Measurements from ENCODE around the gene SKAP2.

The SKAP2 gene

DNA sequence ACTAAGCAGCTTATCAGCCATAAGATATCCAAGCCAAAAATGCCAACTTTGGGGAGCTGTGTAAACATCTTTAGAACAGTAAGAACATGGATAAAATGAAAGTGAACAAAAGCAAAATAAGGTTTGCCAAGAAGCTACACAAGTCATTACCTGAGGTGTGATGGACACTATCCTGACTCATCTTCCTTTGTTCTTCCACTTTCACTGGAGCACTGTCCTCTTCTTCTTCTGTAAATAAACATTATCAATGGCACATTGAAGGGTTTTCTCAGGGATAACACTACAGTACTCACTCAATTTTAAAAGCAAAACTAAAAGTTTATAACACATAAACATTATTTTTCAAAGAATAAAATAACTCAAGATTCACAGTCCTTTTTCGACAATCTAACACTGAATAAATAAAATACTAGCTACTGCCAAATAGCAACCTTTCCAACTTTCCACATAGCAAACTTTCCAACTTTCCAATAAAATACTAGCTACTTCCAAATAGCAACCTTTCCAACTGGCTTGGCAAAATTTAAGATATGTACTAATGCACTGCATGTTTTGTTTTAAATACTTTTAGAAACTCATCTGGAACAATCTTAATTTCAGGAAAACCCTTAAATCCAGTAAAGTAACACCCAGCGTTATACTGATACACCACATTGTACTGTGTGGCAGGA is 174.1 kb downstream of the SKAP2 start:
- no peak for DNase-seq

DNA sequence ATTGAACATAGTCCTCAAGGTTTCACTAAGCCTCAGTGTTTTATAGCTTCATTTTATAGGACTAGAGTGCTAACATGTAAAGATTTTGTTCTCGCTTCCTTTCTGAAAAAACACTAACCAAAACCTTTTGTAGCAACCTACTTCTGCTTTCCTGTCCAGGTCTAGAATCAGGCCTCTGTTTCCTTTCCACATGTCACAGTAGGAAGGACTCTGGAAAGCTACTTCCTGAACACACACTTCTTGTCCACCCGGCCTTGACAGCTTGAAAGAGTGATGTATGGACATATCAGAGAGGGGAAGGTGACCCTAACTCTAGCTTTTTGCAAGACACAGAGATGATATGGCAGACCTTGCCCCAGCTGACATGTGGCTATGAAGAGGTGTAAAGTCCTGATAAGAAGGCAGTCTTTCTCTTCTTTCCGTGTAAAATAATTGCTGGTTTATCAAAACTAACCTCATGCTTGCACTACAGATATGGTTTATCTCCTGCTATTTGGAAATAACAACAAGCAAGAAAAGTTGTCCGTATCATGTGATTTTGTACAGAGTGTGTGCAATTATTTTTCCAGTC is 175.4 kb downstream of the SKAP2 start:
- no peak for DNase-seq

DNA sequence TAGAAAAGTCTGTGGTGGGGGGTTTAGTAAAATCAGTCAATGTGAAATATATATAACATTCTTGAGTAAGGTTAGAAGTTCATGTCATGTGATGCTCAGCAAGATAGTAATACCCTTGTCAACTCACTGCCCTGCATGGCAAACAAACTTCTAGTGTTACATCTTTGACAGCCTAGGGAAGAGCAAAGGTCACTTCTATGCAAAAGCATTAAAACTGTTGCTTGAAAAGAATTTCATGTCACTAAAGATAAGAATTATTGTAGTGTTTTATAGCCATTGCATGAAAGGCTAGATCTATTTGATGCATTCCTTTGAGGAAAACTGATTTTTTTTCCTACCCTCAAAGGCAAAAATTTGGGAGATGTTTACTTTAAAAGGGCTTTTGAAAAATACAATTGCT is 176.0 kb downstream of the SKAP2 start:
- DNase-seq = no peak

DNA sequence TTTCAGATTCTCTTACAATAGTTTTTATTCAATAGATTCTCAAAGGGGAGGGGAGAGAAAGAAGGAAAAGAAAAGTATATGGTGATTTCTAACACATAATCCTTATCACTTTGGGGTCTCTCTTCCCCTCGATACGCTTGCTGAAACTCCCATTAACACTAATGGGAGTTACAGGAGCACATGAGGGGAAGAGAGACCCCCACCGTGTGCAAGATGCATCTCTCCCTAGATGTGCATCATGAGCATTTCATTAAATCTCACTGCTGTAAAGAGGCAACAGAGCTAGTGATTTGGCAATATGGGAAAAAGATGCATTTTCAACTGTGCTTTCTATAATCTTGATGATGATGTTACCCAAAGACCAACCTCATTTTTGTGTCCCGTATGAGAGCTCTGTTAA is 177.4 kb downstream of the SKAP2 start:
- no peak for DNase-seq

DNA sequence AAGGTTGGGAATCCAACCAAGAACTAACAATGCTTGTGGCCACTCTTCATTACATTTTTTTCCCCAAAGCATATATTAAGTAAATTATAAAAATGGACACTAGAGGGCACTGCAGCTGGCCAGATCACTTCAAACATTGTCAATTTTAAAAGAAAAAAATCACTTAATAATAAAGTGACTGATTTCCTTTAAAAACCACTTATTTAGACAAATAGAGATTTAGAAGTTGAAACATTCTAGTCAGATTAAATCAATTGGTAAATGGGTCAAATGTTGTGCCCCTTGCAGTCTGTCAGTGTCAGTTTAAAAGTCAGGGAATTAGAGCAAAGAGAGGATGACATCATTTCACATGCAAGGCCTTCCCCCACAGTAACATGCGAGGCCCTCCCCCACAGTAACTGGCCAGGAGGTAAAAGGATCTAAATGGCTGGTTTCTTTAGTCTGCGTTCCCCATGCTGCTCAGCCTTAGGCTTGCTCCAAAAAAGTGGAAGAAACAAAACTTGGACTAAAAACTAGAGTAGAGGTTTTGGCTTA is 177.9 kb downstream of the SKAP2 start:
- DNase-seq = peak; percentile 32

DNA sequence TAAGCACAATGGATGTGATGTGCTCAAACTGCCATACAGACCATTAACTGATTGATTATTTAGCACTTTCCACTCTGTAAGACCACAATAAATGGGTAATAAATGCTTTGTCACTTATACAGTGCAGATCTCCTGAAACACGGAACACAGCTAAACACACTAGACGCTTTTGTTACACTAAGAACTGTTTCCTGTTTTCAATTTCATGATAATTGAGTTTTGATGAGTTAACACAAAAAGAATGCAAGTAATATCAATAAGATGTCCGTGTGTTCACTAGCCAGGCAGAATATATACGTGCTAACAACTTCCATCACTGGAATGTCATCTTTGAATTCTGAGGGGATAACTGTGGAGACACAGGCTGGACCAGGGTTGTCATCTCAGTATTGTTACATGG is 178.8 kb downstream of the SKAP2 start:
- no peak for DNase-seq

DNA sequence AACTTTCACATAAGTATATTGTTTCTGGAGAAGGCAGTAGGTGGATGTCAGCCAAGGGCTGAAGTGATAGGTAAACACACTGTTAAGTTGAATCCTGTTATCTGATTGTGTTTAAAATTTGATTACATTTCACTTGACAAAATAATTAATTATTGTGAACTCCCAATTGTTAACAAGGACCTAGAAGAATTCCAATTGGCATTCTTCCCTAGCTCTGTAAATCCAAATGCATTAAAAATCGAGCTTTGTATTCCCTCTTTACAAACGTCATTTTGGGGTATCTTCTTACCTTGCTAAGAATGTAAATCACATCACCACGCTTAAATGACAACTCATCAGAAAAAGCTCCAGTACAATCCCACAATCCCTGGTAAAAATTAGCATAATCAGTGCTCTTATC is 179.9 kb downstream of the SKAP2 start:
- no peak for DNase-seq

DNA sequence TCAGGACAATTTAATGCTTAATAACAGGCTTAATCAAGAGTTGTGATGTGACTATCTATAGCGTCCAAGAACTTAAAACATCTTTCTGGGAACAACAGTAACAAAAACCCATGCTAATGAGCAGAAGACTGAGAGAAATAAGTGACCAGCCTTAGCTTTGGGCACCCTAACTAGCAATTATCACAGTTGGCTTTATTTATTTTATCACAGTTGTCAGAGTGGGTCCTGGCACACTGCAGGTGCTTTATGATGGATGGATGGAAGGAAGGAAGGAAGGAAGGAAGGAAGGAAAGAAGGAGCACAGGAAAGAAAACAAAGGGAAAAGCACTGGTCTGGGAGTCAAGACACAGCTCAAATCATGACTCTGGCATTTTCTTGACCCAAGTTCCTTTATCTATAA is 181.1 kb downstream of the SKAP2 start:
- DNase-seq = no peak

DNA sequence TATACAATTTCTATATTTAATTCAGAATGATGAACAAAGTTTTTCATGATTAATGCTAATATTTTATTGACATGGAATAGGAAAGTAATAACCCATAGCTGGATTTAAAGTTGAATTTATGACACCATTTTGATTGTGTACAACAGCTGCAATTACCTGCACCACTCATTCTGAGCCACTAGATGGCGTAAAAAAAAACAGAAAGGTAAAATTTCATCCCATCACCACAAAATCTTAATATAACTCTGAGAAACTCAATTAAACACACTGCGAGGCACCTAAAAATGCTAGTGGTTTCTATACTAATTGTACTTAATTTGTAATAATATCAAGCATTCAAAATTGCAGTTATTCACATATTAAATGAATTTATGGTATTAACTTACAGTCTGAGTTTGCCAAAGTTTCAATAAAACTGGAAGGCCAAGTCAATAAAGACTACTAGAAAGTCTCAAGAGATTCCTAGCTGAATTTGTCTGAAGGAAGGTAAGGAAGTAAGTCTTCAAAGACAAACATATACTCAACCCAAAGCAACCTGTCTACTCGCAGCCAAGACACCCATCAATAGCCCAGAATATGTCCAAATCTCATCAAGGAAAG is 182.5 kb downstream of the SKAP2 start:
- peak; percentile 3 for DNase-seq

DNA sequence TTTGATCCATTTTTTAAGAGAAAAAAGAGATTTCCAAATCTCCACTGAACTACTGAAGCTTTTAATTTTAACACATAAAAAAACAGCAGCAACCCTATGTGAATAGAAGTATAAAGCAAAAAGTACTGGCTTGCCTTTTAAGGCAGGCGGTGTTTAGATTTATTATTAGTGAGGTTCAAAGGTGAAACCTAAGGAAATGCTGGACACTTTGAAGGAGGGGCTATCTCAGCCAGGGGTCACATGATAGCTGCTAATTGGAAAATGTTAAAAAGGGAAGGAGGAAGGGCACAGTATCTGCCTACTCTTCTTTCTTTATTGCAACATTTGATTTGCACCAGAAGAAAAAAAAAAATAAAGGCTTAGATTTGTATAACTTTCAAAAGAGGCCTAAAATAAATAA is 183.8 kb downstream of the SKAP2 start:
- no peak for DNase-seq

DNA sequence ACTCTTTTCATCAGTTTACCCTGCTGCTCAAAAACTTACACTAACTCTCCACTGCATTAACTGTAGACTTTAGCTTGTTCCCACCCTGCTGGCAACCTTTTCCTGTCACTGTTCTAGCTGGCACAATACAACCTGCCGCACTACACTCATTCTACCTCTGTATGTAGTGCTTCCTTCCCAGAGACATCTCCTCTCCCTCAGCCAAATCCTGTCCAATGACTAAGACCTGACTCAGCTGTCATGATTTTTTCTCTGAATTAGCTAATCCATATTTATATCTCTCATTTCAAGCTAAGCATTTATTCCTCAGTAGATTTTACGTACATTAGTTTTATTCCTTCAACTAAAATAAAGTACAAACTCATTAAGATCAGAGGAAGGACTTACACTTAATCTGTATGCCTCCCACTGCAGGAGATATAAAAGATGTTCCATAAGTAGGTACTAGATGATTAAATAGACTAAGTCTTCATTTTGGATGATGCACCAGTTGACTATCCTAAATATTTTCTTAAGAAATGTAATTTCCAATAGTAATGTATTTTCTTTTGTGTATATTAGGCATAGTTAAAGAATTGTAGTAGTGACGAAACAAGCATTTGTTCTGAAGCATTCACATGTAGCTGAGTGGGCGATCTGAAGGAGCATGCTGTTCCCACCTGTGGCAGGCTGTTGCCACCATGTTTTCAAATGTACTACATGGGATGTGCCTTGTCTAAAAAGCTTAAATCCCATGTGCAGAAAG is 189.1 kb downstream of the SKAP2 start:
- no peak for DNase-seq

DNA sequence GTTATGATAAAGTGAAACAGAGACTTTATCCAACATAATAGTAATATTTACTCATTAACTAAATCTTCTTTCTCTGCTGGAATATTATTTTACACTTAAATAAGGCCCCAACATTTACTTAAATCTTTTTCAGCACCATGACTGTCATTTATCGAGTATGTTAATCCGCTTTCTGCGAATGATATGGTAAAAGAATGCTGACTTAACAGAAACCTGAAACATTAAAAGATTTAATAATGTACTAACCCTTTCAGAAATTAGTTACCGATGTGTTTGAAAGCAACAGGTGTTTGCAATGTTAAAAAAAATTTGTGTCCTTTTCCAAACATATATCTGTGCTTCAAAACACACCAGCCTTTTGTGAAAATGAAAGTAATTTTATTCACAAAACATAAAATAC is 190.5 kb downstream of the SKAP2 start:
- no peak for DNase-seq

DNA sequence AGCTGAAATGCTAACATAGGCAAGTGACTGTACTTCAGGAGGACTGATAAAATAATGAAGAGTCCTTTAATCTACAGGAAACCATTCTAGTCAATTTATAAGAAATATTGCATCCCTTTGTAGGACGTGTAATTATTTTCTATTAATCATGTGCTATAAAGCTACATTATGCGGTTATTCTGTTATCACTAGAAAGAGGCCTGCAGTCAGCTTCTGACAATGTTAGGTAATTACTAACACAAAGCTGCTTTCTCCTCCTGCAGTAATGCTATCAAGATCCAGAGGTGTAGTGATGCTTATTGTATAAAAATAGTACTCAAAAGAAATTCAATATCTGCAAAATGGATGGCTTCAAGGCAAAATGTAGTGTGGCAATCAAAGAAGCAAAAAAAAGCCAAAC is 191.1 kb downstream of the SKAP2 start:
- no peak for DNase-seq

DNA sequence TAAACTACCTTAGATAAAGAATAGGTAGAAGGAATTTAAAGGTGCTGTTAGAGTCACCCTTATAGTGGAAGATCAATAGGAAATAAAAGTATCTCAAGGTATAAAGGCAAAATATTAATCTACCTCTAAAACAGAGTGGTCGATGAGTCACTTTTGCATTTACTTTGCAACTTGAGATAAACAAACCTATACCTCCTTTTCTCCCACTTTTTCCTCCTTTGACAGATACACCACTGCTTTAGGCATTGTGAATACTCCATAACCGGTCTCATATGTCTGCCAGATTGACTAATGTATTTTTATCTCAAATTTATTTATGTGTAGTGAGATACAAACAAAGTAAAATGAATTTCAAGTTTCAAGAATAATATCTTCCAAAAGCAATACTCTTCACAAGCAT is 193.5 kb downstream of the SKAP2 start:
- no peak for DNase-seq

DNA sequence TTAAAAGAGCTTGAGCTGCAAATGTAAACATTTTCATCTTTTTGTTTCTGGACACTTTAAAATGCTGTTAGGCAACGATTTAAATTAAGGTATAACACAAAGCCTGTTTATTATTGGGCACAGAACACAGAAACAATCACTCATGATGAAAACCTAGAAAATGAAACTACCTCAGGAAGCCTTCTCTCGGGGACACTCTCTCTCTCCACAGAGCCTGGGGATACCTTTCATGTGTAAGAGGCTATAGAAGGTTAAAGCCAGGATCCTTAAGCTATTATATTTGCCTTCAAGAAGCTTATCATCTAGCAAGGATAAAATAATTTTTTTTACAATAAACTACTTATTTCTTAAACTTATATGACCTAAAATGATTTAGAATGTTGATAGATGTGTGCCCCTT is 194.1 kb downstream of the SKAP2 start:
- DNase-seq = no peak

DNA sequence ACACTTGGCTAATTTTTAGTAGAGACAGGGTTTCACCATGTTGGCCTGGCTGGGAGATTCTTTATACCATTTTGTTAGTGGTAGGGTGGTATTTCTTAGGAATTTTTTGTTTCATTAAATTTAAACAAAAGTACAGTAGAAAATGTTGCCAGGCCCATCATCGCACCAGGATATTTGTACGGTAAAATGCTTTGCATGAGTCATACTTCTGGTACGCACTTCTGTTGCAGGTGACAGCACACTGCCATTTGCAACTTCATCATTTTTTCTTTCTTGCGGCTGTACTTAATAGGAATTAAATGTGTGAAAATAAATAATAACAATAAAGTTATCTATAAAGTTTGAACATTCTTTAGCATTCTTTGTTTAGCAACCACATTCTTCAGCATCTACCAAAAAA is 195.6 kb downstream of the SKAP2 start:
- DNase-seq = no peak

DNA sequence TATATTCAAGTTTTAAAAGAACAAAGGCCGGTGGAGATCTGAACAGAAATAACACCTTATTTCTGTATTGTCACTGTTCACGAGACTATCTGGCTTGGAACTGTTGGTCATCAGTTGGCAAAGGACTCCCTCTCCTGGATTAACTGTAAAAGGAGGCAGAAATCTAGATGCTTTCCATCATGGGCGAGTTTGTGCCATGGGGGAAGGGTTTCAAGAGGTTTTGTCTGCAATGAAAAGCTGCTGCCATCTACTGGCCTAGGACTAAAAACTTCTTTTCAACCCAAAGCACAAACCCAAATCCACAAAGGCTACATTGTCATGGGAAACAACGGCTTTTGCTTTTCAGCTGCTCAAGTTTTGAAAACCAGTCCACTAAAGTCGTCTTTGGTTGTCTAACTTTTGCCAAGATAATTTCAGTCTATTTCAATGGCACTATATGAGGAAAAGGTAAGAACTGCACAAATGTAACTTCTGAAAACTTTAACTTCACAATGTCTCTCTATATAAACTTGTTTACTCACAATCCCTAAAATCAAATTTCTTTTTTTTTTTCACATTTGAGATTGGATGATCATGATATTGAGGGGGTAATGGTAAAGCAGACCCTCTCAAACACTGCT is 196.8 kb downstream of the SKAP2 start:
- DNase-seq = peak; percentile 76

DNA sequence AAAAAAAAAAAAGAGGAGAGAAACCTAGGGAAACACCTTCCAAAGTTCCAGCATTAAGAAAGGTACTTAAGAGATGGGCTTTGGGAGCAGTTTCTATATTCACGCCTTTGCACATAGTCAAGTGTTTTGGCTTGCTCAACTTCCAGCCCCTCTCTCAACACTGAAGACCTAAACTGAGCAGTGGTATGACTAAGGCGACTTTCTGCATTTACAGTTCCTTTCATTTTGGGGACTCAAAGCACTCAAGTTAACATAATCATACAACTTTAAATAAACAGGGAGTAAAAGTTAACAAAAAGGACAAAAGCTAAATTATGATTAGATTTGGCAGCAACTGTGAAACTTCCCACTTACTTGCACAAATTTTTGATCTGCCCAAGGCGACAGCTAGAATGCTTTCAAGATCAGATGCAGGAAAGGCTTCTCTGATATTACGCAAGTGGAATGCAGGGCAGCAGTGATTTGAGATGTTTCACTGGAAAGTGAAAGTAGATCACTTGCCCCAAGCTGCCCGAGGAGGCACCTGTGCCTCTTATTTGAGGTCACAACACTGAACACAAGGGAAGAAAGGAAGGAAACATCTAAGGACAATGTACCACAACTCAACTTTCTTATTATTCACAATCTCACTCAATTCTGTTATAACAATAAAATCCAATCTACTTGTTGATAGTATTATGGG is 199.5 kb downstream of the SKAP2 start:
- peak; percentile 49 for DNase-seq

DNA sequence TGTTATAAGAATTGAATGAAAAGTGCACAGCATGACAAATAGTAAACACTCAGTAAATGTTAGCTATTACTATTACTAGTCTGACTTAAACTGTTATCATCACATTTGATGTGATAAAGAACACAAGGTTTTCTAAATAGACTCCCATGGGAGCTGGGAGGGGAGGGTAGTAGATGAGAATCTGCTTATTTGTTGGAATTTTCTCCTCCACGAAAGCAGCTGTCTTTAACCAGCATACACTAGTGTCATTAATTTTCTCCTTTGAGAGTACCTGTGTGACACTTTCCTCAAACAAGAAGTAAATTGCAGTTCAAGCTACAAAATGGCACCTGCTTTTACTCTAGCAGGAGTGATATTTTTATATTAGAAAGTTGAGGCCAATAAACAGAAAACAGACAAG is 200.1 kb downstream of the SKAP2 start:
- no peak for DNase-seq

DNA sequence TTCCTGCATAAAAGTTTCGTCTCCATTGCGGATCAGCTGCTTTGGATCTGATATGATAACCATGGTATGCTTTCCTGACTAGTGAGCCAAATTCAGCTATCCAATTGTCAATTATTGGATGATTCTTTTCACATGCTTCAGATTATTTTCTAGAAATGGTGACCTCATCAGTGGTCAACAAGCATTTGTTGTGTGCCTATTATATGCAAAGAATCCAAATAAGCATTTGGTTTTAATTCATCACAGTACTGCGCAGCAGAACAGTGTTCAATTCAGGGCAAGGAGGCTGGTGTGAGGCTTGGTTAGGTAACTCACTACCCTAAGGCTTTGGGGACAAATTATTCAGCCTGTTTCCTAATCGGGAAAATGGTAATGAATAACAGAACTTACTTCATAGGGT is 200.5 kb downstream of the SKAP2 start:
- no peak for DNase-seq

DNA sequence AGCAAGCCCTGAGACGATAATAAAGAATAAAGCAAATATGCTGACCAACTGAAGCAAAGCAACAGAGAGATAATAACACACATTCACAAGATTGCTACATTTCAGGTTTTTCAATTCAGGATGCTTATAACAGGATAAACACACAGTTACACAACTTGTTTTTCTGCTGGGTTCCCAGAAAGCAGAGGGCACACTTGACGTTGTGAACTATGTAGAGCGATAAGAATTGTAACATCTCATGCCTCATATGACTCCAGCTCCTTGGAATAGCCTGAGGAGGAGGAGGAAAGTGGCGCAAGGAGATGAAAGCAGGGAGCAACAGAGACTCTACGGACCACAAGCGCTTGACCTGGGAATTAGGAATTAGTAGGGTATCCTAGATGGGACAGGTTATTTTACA is 201.7 kb downstream of the SKAP2 start:
- no peak for DNase-seq

DNA sequence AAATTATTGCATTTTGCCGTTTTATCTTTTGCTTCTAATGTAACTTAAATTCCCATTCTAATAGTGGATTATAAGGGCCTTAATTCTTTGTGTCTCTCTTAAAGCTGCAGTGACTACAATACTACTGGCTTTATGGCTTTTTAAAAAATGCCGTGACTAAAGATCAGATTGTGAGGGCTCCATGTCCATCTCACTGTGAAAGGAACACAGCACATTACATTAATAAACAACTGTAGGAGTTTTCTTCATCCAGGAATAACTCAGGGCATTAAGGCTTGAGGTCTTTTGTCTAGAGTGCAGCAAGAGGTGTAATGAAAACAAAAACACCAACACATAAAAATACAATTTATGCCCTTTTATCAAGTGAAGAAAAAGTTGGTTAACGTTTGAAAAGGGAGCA is 205.3 kb downstream of the SKAP2 start:
- DNase-seq = no peak
